ENCODE data around the gene RPL34.

DNA sequence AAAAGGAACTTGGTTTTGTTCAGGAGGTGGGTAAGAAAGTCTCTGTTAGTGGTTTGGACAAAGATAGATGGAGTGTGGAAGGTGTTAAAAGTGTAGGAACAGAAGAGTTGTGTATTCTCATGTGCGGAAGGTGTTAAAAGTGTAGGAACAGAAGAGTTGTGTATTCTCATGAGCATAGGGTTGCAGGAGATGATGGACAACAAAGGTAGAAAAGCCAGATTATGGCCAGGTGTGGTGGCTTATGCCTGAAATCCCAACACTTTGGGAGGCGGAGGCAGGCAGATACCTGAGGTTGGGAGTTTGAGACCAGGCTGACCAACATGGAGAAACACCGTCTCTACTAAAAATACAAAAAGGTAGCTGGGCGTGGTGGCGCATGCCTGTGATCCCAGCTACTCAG lies 2.5 kb downstream of the RPL34 start:
- no peak for TF ChIP-seq CEBPB (IDR thresholded peaks at IDR 0.05)
- TF ChIP-seq, protein P1, sequence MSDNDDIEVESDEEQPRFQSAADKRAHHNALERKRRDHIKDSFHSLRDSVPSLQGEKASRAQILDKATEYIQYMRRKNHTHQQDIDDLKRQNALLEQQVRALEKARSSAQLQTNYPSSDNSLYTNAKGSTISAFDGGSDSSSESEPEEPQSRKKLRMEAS (IDR thresholded peaks at IDR 0.05), result no peak
- TF ChIP-seq EP300 (IDR thresholded peaks at IDR 0.05; ENCODE audit: borderline replicate concordance), result no peak
- TF ChIP-seq, protein P2, sequence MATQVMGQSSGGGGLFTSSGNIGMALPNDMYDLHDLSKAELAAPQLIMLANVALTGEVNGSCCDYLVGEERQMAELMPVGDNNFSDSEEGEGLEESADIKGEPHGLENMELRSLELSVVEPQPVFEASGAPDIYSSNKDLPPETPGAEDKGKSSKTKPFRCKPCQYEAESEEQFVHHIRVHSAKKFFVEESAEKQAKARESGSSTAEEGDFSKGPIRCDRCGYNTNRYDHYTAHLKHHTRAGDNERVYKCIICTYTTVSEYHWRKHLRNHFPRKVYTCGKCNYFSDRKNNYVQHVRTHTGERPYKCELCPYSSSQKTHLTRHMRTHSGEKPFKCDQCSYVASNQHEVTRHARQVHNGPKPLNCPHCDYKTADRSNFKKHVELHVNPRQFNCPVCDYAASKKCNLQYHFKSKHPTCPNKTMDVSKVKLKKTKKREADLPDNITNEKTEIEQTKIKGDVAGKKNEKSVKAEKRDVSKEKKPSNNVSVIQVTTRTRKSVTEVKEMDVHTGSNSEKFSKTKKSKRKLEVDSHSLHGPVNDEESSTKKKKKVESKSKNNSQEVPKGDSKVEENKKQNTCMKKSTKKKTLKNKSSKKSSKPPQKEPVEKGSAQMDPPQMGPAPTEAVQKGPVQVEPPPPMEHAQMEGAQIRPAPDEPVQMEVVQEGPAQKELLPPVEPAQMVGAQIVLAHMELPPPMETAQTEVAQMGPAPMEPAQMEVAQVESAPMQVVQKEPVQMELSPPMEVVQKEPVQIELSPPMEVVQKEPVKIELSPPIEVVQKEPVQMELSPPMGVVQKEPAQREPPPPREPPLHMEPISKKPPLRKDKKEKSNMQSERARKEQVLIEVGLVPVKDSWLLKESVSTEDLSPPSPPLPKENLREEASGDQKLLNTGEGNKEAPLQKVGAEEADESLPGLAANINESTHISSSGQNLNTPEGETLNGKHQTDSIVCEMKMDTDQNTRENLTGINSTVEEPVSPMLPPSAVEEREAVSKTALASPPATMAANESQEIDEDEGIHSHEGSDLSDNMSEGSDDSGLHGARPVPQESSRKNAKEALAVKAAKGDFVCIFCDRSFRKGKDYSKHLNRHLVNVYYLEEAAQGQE (IDR thresholded peaks at IDR 0.05; ENCODE audit: low read depth), result no peak
- no peak for TF ChIP-seq TCF12 (IDR thresholded peaks at IDR 0.05; ENCODE audit: low read depth)
- TF ChIP-seq EGR1 (IDR thresholded peaks at IDR 0.05), result no peak
- no peak for TF ChIP-seq TAF1 (IDR thresholded peaks at IDR 0.05; ENCODE audit: low read depth)
- TF ChIP-seq, protein P3, sequence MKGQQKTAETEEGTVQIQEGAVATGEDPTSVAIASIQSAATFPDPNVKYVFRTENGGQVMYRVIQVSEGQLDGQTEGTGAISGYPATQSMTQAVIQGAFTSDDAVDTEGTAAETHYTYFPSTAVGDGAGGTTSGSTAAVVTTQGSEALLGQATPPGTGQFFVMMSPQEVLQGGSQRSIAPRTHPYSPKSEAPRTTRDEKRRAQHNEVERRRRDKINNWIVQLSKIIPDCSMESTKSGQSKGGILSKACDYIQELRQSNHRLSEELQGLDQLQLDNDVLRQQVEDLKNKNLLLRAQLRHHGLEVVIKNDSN (IDR thresholded peaks at IDR 0.05), result no peak
- no peak for TF ChIP-seq YY1 (IDR thresholded peaks at IDR 0.05; ENCODE audit: low read depth)
- TF ChIP-seq CREB1 (IDR thresholded peaks at IDR 0.05; ENCODE audit: low read depth), result no peak
- TF ChIP-seq RAD21 (IDR thresholded peaks at IDR 0.05; ENCODE audit: low read depth), result no peak

Measured in Ishikawa (cell line).